H1 (cell line): Measurements from ENCODE around the gene SHOX.

ENCODE experiments used
- CHD2 ChIP-seq: IDR thresholded peaks from 2 replicates; pipeline ENCODE4 v1.6.1; 2012; ENCODE audit warnings: low read length, improper control_type of control experiment
- CTBP2 ChIP-seq: IDR thresholded peaks from 2 replicates; pipeline ENCODE4 v1.7.0; 2011; ENCODE audit warnings: borderline replicate concordance, mild to moderate bottlenecking, moderate library complexity, mixed read lengths, low read length; ENCODE audit not compliant: insufficient read depth, insufficient read length
- FOSL1 ChIP-seq: IDR thresholded peaks from 2 replicates; pipeline ENCODE4 v1.6.1; 2011; ENCODE audit warnings: mild to moderate bottlenecking, low read depth, low read length, moderate library complexity; ENCODE audit not compliant: insufficient read depth
- NRF1 ChIP-seq: IDR thresholded peaks from 2 replicates; pipeline ENCODE4 v1.6.1; 2011; ENCODE audit warnings: mild to moderate bottlenecking, low read depth, low read length, improper control_type of control experiment
- POLR2A ChIP-seq, 2 experiments: IDR thresholded peaks; 1 replicate in 1 of 2; 2 replicates in 1 of 2; pipeline ENCODE4 v1.6.1; 2011; ENCODE audit warnings: low read depth in 2 of 2, low read length in 2 of 2, mild to moderate bottlenecking in 2 of 2; ENCODE audit errors: control extremely low read depth in 1 of 2
- SP2 ChIP-seq: IDR thresholded peaks from 2 replicates; pipeline ENCODE4 v1.6.1; 2012; ENCODE audit warnings: mild to moderate bottlenecking, low read length, inconsistent platforms
- TAF1 ChIP-seq: IDR thresholded peaks from 2 replicates; pipeline ENCODE4 v1.6.1; 2011; ENCODE audit warnings: mild to moderate bottlenecking, low read depth, low read length
- TCF12 ChIP-seq: IDR thresholded peaks from 2 replicates; pipeline ENCODE4 v1.6.1; 2011; ENCODE audit warnings: low read depth, mild to moderate bottlenecking, low read length
- ZNF274 ChIP-seq: IDR thresholded peaks from 2 replicates; pipeline ENCODE4 v1.7.0; 2012; ENCODE audit warnings: low read length, borderline replicate concordance; ENCODE audit errors: extremely low read depth
- TF ChIP-seq, protein P1 (sequence below), 3 experiments: IDR thresholded peaks; 1 replicate in 2 of 3; 2 replicates in 1 of 3; pipeline versions ENCODE4 v1.5.1 to v1.6.1; 2011; ENCODE audit warnings: low read length in 3 of 3, mild to moderate bottlenecking in 3 of 3, inconsistent platforms in 2 of 3, low read depth in 1 of 3, moderate library complexity in 1 of 3; ENCODE audit not compliant: insufficient read depth in 1 of 3; ENCODE audit errors: control extremely low read depth in 1 of 3
- TF ChIP-seq, protein P2 (sequence below): IDR thresholded peaks from 2 replicates; pipeline ENCODE4 v1.6.1; 2011; ENCODE audit warnings: low read length, improper control_type of control experiment
- TF ChIP-seq, protein P3 (sequence below): IDR thresholded peaks from 2 replicates; pipeline ENCODE4 v1.6.1; 2012; ENCODE audit warnings: low read length, inconsistent platforms

DNA sequence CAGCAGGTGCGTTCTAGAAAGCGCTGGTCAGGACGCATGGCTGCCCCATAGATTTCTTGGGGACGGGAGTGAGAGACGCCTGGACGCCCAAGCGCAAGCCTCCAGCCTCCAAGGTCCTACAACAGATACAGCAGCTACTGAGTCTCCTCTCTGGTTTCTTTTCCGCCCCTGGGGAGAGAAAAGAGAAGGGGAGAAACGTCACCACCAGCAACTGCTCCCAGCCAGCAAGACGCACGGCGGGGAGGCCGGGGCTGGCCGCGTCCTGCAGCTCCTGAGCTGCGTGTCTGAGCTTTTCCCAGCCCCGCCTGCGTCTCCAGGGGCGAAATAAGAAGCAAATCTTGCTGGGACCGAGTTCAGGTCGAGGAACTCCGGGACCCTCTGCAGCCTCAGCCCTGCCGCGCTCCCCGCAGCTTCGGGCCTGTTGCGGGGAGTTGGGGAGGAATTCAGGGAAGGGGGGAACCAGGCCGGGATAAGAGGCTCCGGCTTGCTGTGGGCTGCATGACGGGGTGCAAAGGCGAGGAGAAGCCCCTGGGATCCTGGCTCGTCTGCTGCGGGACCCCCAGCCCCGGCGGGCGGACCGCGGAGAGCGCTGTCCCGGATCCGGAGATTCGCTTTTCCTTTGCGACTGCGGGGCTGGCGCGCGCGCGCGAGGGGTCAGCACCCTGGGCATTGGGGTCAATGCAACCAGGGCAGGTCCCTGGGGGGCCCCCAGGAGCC is 6.8 kb upstream of the SHOX start:
- TF ChIP-seq, protein P1, sequence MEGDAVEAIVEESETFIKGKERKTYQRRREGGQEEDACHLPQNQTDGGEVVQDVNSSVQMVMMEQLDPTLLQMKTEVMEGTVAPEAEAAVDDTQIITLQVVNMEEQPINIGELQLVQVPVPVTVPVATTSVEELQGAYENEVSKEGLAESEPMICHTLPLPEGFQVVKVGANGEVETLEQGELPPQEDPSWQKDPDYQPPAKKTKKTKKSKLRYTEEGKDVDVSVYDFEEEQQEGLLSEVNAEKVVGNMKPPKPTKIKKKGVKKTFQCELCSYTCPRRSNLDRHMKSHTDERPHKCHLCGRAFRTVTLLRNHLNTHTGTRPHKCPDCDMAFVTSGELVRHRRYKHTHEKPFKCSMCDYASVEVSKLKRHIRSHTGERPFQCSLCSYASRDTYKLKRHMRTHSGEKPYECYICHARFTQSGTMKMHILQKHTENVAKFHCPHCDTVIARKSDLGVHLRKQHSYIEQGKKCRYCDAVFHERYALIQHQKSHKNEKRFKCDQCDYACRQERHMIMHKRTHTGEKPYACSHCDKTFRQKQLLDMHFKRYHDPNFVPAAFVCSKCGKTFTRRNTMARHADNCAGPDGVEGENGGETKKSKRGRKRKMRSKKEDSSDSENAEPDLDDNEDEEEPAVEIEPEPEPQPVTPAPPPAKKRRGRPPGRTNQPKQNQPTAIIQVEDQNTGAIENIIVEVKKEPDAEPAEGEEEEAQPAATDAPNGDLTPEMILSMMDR (IDR thresholded peaks at IDR 0.05; ENCODE audit: control extremely low read depth in 1 of 3, insufficient read depth in 1 of 3, low read depth in 1 of 3, low read length in 3 of 3) = no peak
- no peak for TF ChIP-seq TAF1
- TF ChIP-seq CTBP2 = peak; percentile 84
- no peak for TF ChIP-seq NRF1
- TF ChIP-seq FOSL1 = no peak
- no peak for TF ChIP-seq POLR2A (IDR thresholded peaks at IDR 0.05; ENCODE audit: control extremely low read depth in 1 of 2, low read depth in 2 of 2, low read length in 2 of 2)
- no peak for TF ChIP-seq SP2
- no peak for TF ChIP-seq TCF12
- TF ChIP-seq, protein P2, sequence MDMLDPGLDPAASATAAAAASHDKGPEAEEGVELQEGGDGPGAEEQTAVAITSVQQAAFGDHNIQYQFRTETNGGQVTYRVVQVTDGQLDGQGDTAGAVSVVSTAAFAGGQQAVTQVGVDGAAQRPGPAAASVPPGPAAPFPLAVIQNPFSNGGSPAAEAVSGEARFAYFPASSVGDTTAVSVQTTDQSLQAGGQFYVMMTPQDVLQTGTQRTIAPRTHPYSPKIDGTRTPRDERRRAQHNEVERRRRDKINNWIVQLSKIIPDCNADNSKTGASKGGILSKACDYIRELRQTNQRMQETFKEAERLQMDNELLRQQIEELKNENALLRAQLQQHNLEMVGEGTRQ = no peak
- no peak for TF ChIP-seq ZNF274
- TF ChIP-seq, protein P3, sequence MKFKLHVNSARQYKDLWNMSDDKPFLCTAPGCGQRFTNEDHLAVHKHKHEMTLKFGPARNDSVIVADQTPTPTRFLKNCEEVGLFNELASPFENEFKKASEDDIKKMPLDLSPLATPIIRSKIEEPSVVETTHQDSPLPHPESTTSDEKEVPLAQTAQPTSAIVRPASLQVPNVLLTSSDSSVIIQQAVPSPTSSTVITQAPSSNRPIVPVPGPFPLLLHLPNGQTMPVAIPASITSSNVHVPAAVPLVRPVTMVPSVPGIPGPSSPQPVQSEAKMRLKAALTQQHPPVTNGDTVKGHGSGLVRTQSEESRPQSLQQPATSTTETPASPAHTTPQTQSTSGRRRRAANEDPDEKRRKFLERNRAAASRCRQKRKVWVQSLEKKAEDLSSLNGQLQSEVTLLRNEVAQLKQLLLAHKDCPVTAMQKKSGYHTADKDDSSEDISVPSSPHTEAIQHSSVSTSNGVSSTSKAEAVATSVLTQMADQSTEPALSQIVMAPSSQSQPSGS = no peak
- no peak for TF ChIP-seq CHD2
